PC-3 (cell line): Measurements from ENCODE around the gene PCDH9. TPM values are rescaled to one million over a fixed set of nuclear protein-coding genes. Genes with fewer than 3 reads are reported as not detected.

Experiments
- ATAC-seq: fragments of 200-7000 bp; cut with Tn5 transposase; 2 replicates; pipeline ENCODE4 v1.9.1; 2020; ENCODE audit warnings: mild to moderate bottlenecking, moderate library complexity
- BruUV-seq: library from RNA; stranded (reverse); fragments of 400-500 nt; replicated peaks from 2 replicates; lab custom pipeline; 2021; lab: Mats Ljungman, UMichigan
- CTCF ChIA-PET: fragments of 300-600 bp; sonication (Branson Sonifier 250); formaldehyde crosslinking; loops from one replicate; lab custom pipeline; 2022; ENCODE audit warnings: antibody characterized with exemption; lab: Charles Lee
- POLR2A ChIA-PET: fragments of 300-600 bp; sonication (Branson Sonifier 250); formaldehyde crosslinking; loops from one replicate; lab custom pipeline; 2022; ENCODE audit warnings: antibody characterized with exemption; ENCODE audit not compliant: unreplicated experiment; lab: Charles Lee
- DNase-seq: peaks from one replicate; pipeline ENCODE4 v3.0.0-alpha.2; 2015
- H2AFZ ChIP-seq: fragments of 300-600 bp; sonication (generic); 2 replicates; pipeline ENCODE4 v1.6.0; 2016; ENCODE audit warnings: antibody characterized with exemption, low read length
- H3F3A ChIP-seq: fragments of 300-600 bp; sonication (generic); one replicate; pipeline ENCODE4 v1.6.0; 2017; ENCODE audit warnings: antibody characterized with exemption, low read length, control low read depth, mild to moderate bottlenecking; ENCODE audit not compliant: unreplicated experiment
- H3K27ac ChIP-seq: fragments of 300-600 bp; sonication (generic); 2 replicates; pipeline ENCODE4 v1.5.1; 2016; ENCODE audit warnings: mild to moderate bottlenecking, low read length
- H3K27me3 ChIP-seq: fragments of 300-600 bp; sonication (generic); 2 replicates; pipeline ENCODE4 v1.6.1; 2016; ENCODE audit warnings: low read length, mixed read lengths
- H3K36me3 ChIP-seq: fragments of 300-600 bp; sonication (generic); 2 replicates; pipeline ENCODE4 v1.6.1; 2016; ENCODE audit warnings: low read depth, mixed run types, low read length, mixed read lengths
- H3K4me1 ChIP-seq: fragments of 300-600 bp; sonication (generic); 2 replicates; pipeline ENCODE4 v1.5.1; 2016; ENCODE audit warnings: low read length; ENCODE audit not compliant: insufficient read depth
- H3K4me2 ChIP-seq: fragments of 300-600 bp; sonication (generic); 2 replicates; pipeline ENCODE4 v1.6.0; 2016; ENCODE audit warnings: low read length
- H3K4me3 ChIP-seq: fragments of 300-600 bp; sonication (generic); 2 replicates; pipeline ENCODE4 v1.5.1; 2016; ENCODE audit warnings: mild to moderate bottlenecking, low read length, mixed read lengths
- H3K79me2 ChIP-seq: fragments of 300-600 bp; sonication (generic); 2 replicates; pipeline ENCODE4 v1.6.1; 2017; ENCODE audit warnings: low read length, mixed read lengths
- H3K9ac ChIP-seq: fragments of 300-600 bp; sonication (generic); 2 replicates; pipeline ENCODE4 v1.6.0; 2016; ENCODE audit warnings: mild to moderate bottlenecking, low read length
- H3K9me2 ChIP-seq: fragments of 300-600 bp; sonication (generic); replicated peaks from 2 replicates; pipeline ENCODE4 v1.6.1; 2016; ENCODE audit warnings: mixed run types, low read length, mixed read lengths
- H3K9me3 ChIP-seq: fragments of 300-600 bp; sonication (generic); 2 replicates; pipeline ENCODE4 v1.6.1; 2016; ENCODE audit warnings: low read length, mixed read lengths
- H4K20me1 ChIP-seq: fragments of 300-600 bp; sonication (generic); 2 replicates; pipeline ENCODE4 v1.6.1; 2016; ENCODE audit warnings: low read length, mixed read lengths
- EZH2 ChIP-seq: fragments of 300-600 bp; sonication (generic); IDR thresholded peaks from one replicate; pipeline ENCODE4 v1.6.1; 2017; ENCODE audit warnings: antibody characterized with exemption, mild to moderate bottlenecking, low read length; ENCODE audit not compliant: unreplicated experiment
- EZH2phosphoT487 ChIP-seq: fragments of 300-600 bp; sonication (generic); IDR thresholded peaks from 2 replicates; pipeline ENCODE4 v1.6.1; 2018; ENCODE audit warnings: mild to moderate bottlenecking, antibody characterized with exemption, low read length, borderline replicate concordance
- intact Hi-C: fragments of 100-400 bp; cut with micrococcal nuclease; formaldehyde crosslinking; loops from 2 replicates; pipeline ENCODE4 v1.9.0; 2023
- total RNA-seq: library from RNA; depleted of rRNA; stranded (reverse); fragments of >200 nt; gene quantifications from 2 replicates; pipeline ENCODE4 v1.2.3, GENCODE V29; 2014
- TF ChIP-seq, protein P1 (sequence below): fragments of 300-600 bp; sonication (generic); conservative IDR thresholded peaks from 2 replicates; pipeline ENCODE4 v1.5.1; 2017; ENCODE audit warnings: antibody characterized with exemption, low read depth, mild to moderate bottlenecking, low read length

PCDH9 gene
- total RNA-seq, 1 experiment from 2014 or later: 0.98 TPM

DNA sequence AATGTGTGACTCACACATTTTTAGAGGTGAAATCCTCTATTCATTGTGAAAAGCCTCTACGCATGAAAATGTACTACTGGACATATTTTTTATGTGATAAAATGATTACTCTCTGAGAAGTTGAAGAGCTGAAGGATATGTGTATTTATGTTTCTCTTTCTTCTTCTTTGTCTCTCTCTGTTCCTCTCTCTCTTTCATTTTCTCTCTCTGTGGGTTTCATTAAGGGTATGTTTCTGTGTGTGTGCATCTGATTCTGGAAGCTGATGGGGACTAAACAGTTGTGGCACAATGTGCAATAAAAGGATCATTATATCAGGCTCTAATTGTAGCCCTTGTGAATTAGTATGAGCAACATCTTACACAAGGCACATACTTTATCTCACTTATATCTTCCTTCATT is 867.7 kb downstream of the PCDH9 start:
- Histone ChIP-seq H3F3A (no peaks in the 10 kb centered on the region), H3K79me2 (no peaks in the 10 kb centered on the region), H3K27me3 (no peaks in the 10 kb centered on the region), H3K27ac (no peak overlapping the region), H3K36me3 (no peaks in the 10 kb centered on the region), H2AFZ (no peak overlapping the region), H3K4me3 (no peak overlapping the region), H3K9me2 (no peaks in the 10 kb centered on the region), H3K9ac (no peak overlapping the region), H3K4me1 (no peaks in the 10 kb centered on the region), H3K4me2 (no peak overlapping the region), H4K20me1 (no peaks in the 10 kb centered on the region), H3K9me3 (no peaks in the 10 kb centered on the region)
- POLR2A ChIA-PET: no interaction called here
- no TSS peak for BruUV-seq
- intact Hi-C loops: no loop called here
- ATAC-seq (no peak), DNase-seq (no peak)
- TF ChIP-seq, protein P1, sequence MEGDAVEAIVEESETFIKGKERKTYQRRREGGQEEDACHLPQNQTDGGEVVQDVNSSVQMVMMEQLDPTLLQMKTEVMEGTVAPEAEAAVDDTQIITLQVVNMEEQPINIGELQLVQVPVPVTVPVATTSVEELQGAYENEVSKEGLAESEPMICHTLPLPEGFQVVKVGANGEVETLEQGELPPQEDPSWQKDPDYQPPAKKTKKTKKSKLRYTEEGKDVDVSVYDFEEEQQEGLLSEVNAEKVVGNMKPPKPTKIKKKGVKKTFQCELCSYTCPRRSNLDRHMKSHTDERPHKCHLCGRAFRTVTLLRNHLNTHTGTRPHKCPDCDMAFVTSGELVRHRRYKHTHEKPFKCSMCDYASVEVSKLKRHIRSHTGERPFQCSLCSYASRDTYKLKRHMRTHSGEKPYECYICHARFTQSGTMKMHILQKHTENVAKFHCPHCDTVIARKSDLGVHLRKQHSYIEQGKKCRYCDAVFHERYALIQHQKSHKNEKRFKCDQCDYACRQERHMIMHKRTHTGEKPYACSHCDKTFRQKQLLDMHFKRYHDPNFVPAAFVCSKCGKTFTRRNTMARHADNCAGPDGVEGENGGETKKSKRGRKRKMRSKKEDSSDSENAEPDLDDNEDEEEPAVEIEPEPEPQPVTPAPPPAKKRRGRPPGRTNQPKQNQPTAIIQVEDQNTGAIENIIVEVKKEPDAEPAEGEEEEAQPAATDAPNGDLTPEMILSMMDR: no peak
- TF ChIP-seq EZH2 (no peak), EZH2phosphoT487 (no peak)
- CTCF ChIA-PET: no interaction called here

DNA sequence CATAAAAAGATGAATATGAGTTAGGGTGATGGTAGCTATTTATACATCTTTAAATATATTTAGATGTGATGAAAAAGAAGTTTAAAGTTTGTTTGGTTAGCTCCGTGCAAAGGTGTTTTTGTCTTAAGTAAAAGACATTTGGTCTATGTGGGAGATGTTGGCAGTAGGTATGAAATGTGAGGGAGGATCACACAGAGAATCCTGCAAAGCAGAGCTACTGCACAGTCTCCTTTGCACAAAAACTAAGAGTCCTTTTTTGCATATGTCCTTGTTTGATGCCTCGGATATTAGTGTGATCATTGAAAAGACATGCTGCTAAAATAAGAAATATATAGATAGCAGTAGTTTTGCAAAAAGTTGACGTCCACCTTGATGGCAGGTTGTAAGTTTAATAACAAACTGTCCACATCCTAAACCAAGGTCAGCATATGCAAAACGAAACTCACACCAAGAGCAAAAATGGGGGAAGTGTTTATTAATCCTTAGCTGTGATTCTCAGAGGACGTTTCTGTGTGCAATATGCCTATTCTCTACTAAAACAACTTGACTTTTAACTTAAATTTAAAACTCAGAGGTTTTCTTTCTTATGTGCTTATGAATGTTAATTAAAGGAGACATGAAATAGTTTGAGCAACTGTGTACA is 870.1 kb downstream of the PCDH9 start:
- no peaks in the 10 kb centered on the region for H3K27me3 ChIP-seq
- no peaks in the 10 kb centered on the region for H3F3A ChIP-seq
- H3K4me3 ChIP-seq: no peak overlapping the region
- H3K9ac ChIP-seq: no peak overlapping the region
- no peak overlapping the region for H3K4me2 ChIP-seq
- H3K27ac ChIP-seq: no peak overlapping the region
- intact Hi-C loops: no loop called here
- H3K79me2 ChIP-seq: no peaks in the 10 kb centered on the region
- DNase-seq (no peak), ATAC-seq (no peak)
- no peaks in the 10 kb centered on the region for H3K9me2 ChIP-seq
- no peaks in the 10 kb centered on the region for H3K36me3 ChIP-seq
- TF ChIP-seq, protein P1: no peak
- TF ChIP-seq EZH2phosphoT487: no peak
- TF ChIP-seq EZH2: no peak
- POLR2A ChIA-PET: no interaction called here
- H4K20me1 ChIP-seq: no peaks in the 10 kb centered on the region
- no peaks in the 10 kb centered on the region for H3K9me3 ChIP-seq
- H2AFZ ChIP-seq: no peak overlapping the region
- no TSS peak for BruUV-seq
- H3K4me1 ChIP-seq: no peaks in the 10 kb centered on the region
- CTCF ChIA-PET: no interaction called here

DNA sequence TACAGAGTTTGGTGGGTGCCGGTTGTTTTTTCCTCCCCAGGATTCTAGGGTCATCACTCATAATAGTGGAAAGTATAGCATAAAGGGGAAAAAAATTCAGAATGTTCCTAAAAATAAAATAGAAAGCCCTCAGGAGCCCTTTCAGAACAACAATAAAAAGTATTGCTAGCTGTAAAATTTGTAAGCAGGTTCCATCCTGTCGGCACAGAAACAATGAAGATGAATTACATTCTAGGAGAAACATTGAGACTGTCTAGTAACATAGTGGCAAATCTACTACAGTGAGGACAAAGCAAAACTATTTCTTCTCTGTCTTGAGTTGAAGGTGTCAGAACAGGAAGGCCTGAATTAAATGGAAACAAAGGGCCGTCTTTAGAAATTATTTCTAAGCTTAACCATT is 870.7 kb downstream of the PCDH9 start:
- H3K4me1 ChIP-seq: no peaks in the 10 kb centered on the region
- POLR2A ChIA-PET: no interaction called here

More for the DNA sequence above, 870.7 kb downstream of the PCDH9 start:
- TF ChIP-seq, protein P1: no peak
- TF ChIP-seq EZH2phosphoT487: no peak
- TF ChIP-seq EZH2: no peak
- Histone ChIP-seq H3K27ac (no peak overlapping the region), H2AFZ (no peak overlapping the region), H3K9me2 (no peaks in the 10 kb centered on the region), H4K20me1 (no peaks in the 10 kb centered on the region), H3K27me3 (no peaks in the 10 kb centered on the region), H3K79me2 (no peaks in the 10 kb centered on the region), H3F3A (no peaks in the 10 kb centered on the region), H3K9me3 (no peaks in the 10 kb centered on the region), H3K4me2 (no peak overlapping the region), H3K4me3 (no peak overlapping the region), H3K9ac (no peak overlapping the region), H3K36me3 (no peaks in the 10 kb centered on the region)
- BruUV-seq: no TSS peak
- DNase-seq: no peak
- intact Hi-C loops: no loop called here
- no peak for ATAC-seq
- CTCF ChIA-PET: no interaction called here
